ENCODE measurements around the gene SWT1.

Gene SWT1

DNA sequence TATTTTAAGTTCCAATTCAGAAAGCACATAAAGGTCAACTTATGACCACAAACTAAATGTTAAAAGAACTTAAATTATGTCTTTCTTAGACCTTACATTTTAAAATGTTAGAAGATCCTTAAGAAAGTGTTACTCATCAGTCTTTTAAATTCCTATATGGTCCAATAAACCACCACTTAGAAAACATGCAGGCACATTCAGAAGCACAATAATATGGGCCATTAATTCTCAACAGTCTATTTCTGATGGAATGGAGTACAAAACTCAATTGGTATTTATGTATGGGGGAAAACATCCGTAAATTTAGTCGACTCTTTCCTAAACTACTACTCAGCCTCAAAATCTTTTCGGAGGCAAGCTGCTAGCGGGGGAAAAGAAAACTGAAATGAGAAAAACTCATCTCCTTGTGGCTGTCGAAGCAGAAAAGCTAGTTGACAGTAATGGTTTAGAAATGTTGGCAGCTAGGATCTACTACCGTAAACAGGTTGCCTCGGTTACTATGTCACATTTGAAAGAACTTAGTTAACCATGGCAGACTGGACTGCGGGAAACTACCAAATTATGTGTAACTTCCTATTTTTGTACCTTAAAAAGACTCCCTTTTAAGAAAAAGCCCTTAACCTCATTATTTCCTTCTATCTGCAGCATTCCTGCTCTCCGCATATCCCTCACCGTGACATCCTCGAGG lies 1.2 kb upstream of the SWT1 start:
- Histone ChIP-seq H3K79me2 (ENCODE audit: insufficient read depth, low read length) (peaks cover 18% of the 10 kb centered on the region), H3K9me3 (ENCODE audit: insufficient read depth, low read length, severe bottlenecking) (no peaks in the 10 kb centered on the region), H3K36me3 (ENCODE audit: insufficient read depth, low read length) (no peaks in the 10 kb centered on the region; the same call in 1 of the 2 replicates), H2AFZ (ENCODE audit: low read depth, low read length) (peak overlapping the region; percentile 88), H3K4me3 (ENCODE audit: low read depth in 1 of 2, low read length in 2 of 2) (peak overlapping the region; percentile 80 to 86), H3K9ac (ENCODE audit: low read depth, low read length) (peak overlapping the region; percentile 76), H3K27me3 (ENCODE audit: insufficient read depth, low read length, poor library complexity) (no peaks in the 10 kb centered on the region), H3K27ac (ENCODE audit: low read length) (peak overlapping the region; percentile 79), H3K4me2 (ENCODE audit: insufficient read depth, low read length) (peak overlapping the region; percentile 85), H4K20me1 (ENCODE audit: insufficient read depth, low read length) (no peaks in the 10 kb centered on the region), H3K4me1 (ENCODE audit: insufficient read depth, low read length) (peaks cover 27% of the 10 kb centered on the region)
- no peak for DNase-seq
- no peak for TF ChIP-seq CTCF (IDR thresholded peaks at IDR 0.05; ENCODE audit: borderline replicate concordance, extremely low read depth, low read length, poor library complexity, severe bottlenecking)
- no peak for TF ChIP-seq EZH2 (IDR thresholded peaks at IDR 0.05; ENCODE audit: borderline replicate concordance, low read depth, low read length, severe bottlenecking)
- no peak for ATAC-seq (ENCODE audit: insufficient read depth, low read depth)

DNA sequence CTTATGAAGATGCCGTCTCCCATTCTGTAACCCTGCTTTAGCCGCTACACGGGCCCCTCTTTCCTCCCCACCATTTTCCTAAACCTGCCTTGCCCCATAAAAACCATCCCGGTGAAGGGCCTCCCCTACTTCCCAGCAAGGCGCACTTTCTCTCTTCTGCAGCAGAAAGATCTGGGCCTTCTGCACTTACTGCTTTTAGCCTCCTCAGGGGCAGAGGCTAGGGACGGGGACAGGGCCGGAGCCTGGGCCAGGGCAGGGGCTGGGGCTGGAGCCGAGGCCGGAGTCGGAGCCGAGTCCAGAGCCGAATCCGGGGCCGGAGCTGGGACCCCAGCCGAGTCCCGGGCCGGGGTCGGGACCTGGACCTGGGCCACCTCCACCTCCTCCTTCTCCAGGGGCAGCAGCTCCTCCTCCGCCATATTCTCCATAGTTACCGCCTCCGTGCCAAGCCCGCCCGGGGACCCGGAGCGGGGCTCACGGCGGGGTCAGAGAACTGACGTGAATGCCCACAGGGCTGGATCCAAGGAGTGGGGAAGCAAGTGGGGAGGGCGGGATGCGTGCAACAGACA lies 596 bp upstream of the SWT1 start:
- no peaks in the 10 kb centered on the region for H3K27me3 ChIP-seq (ENCODE audit: insufficient read depth, low read length, poor library complexity)
- peak overlapping the region; percentile 76 for H3K9ac ChIP-seq (ENCODE audit: low read depth, low read length)
- peak overlapping the region; percentile 80 to 86 for H3K4me3 ChIP-seq (ENCODE audit: low read depth in 1 of 2, low read length in 2 of 2)
- H3K79me2 ChIP-seq (ENCODE audit: insufficient read depth, low read length) = peaks cover 18% of the 10 kb centered on the region
- DNase-seq (no peak), ATAC-seq (ENCODE audit: insufficient read depth, low read depth) (peak; percentile 56)
- no peaks in the 10 kb centered on the region; the same call in 1 of the 2 replicates for H3K36me3 ChIP-seq (ENCODE audit: insufficient read depth, low read length)
- peaks cover 27% of the 10 kb centered on the region for H3K4me1 ChIP-seq (ENCODE audit: insufficient read depth, low read length)
- H2AFZ ChIP-seq (ENCODE audit: low read depth, low read length) = peak overlapping the region; percentile 88
- peak overlapping the region; percentile 79 for H3K27ac ChIP-seq (ENCODE audit: low read length)
- H3K4me2 ChIP-seq (ENCODE audit: insufficient read depth, low read length) = peak overlapping the region; percentile 85
- H3K9me3 ChIP-seq (ENCODE audit: insufficient read depth, low read length, severe bottlenecking) = no peaks in the 10 kb centered on the region
- H4K20me1 ChIP-seq (ENCODE audit: insufficient read depth, low read length) = no peaks in the 10 kb centered on the region
- TF ChIP-seq CTCF (IDR thresholded peaks at IDR 0.05; ENCODE audit: borderline replicate concordance, extremely low read depth, low read length, poor library complexity, severe bottlenecking) = no peak
- no peak for TF ChIP-seq EZH2 (IDR thresholded peaks at IDR 0.05; ENCODE audit: borderline replicate concordance, low read depth, low read length, severe bottlenecking)

GRCh38 chr1:185157599-185158412 lies 839 bp downstream of the SWT1 start:
- H3K79me2 ChIP-seq (ENCODE audit: insufficient read depth, low read length) = peaks cover 18% of the 10 kb centered on the region
- H3K4me1 ChIP-seq (ENCODE audit: insufficient read depth, low read length) = peaks cover 27% of the 10 kb centered on the region
- H4K20me1 ChIP-seq (ENCODE audit: insufficient read depth, low read length) = no peaks in the 10 kb centered on the region
- TF ChIP-seq CTCF (IDR thresholded peaks at IDR 0.05; ENCODE audit: borderline replicate concordance, extremely low read depth, low read length, poor library complexity, severe bottlenecking) (no peak), EZH2 (IDR thresholded peaks at IDR 0.05; ENCODE audit: borderline replicate concordance, low read depth, low read length, severe bottlenecking) (no peak)
- no peaks in the 10 kb centered on the region for H3K27me3 ChIP-seq (ENCODE audit: insufficient read depth, low read length, poor library complexity)
- H3K9me3 ChIP-seq (ENCODE audit: insufficient read depth, low read length, severe bottlenecking) = no peaks in the 10 kb centered on the region
- peak overlapping the region; percentile 85 for H3K4me2 ChIP-seq (ENCODE audit: insufficient read depth, low read length)
- peak overlapping the region; percentile 76 for H3K9ac ChIP-seq (ENCODE audit: low read depth, low read length)
- ATAC-seq (ENCODE audit: insufficient read depth, low read depth) = no peak
- H3K36me3 ChIP-seq (ENCODE audit: insufficient read depth, low read length) = no peaks in the 10 kb centered on the region; the same call in 1 of the 2 replicates
- peak overlapping the region; percentile 80 to 86; a peak in 3 of 4 replicates for H3K4me3 ChIP-seq (ENCODE audit: low read depth in 1 of 2, low read length in 2 of 2)
- no peak for DNase-seq
- H3K27ac ChIP-seq (ENCODE audit: low read length) = peak overlapping the region; percentile 63
- H2AFZ ChIP-seq (ENCODE audit: low read depth, low read length) = peak overlapping the region; percentile 92
